Common myeloid progenitor, CD34-positive (primary cell): Measurements from ENCODE around the gene GOLIM4.

Experiments
- CTCF ChIA-PET: fragments of 350-600 bp; sonication (Branson Sonifier 250); formaldehyde crosslinking; loops from one replicate; lab custom pipeline; 2021; ENCODE audit warnings: antibody characterized with exemption; lab: Charles Lee
- POLR2A ChIA-PET: fragments of 350-600 bp; sonication (Branson Sonifier 250); formaldehyde crosslinking; loops from one replicate; lab custom pipeline; 2021; ENCODE audit warnings: antibody characterized with exemption; lab: Charles Lee
- DNase-seq, 3 donors: peaks; one replicate each; pipeline versions ENCODE4 v3.0.0 to v3.0.0-alpha.2; 2013
- H3K27ac ChIP-seq, 2 experiments: 1 replicate in 1 of 2; 2 replicates in 1 of 2; pipeline ENCODE4 v1.7.0; 2013; ENCODE audit warnings: inconsistent platforms in 2 of 2, low read length in 2 of 2, mild to moderate bottlenecking in 2 of 2, low read depth in 1 of 2, moderate library complexity in 1 of 2; ENCODE audit not compliant: severe bottlenecking in 2 of 2, insufficient read depth in 1 of 2, poor library complexity in 1 of 2
- H3K27me3 ChIP-seq, 5 experiments: replicated peaks in 2 of 5; 1 replicate in 3 of 5; 2 replicates in 2 of 5; pipeline versions ENCODE4 v1.6.1 to v1.7.0; 2013; ENCODE audit warnings: low read length in 4 of 5, mild to moderate bottlenecking in 2 of 5, moderate library complexity in 2 of 5, inconsistent platforms in 1 of 5; ENCODE audit not compliant: insufficient read depth in 5 of 5, control insufficient read depth in 4 of 5
- H3K36me3 ChIP-seq, 4 experiments: 1 replicate in 2 of 4; 2 replicates in 2 of 4; pipeline versions ENCODE4 v1.6.1 to v1.7.0; 2013; ENCODE audit warnings: low read length in 3 of 4, control low read depth in 1 of 4, mild to moderate bottlenecking in 1 of 4; ENCODE audit not compliant: control insufficient read depth in 4 of 4, insufficient read depth in 4 of 4
- H3K4me1 ChIP-seq, 4 experiments: 1 replicate in 3 of 4; 2 replicates in 1 of 4; pipeline versions ENCODE4 v1.6.1 to v1.7.1; 2013; ENCODE audit warnings: low read length in 3 of 4, mild to moderate bottlenecking in 3 of 4, control low read depth in 1 of 4, inconsistent platforms in 1 of 4, moderate library complexity in 1 of 4; ENCODE audit not compliant: control insufficient read depth in 4 of 4, insufficient read depth in 4 of 4; ENCODE audit errors: control extremely low read depth in 1 of 4
- H3K4me3 ChIP-seq, 7 experiments: 1 replicate in 4 of 7; 2 replicates in 3 of 7; pipeline versions ENCODE4 v1.5.1 to v1.7.0; 2013; ENCODE audit warnings: mild to moderate bottlenecking in 7 of 7, low read length in 6 of 7, moderate library complexity in 6 of 7, inconsistent platforms in 2 of 7, low read depth in 2 of 7, control low read depth in 1 of 7; ENCODE audit not compliant: insufficient read depth in 4 of 7, control insufficient read depth in 1 of 7; ENCODE audit errors: extremely low read depth in 1 of 7
- H3K9me3 ChIP-seq, 5 experiments: 1 replicate in 4 of 5; 2 replicates in 1 of 5; pipeline versions ENCODE4 v1.6.1 to v1.7.1; 2013; ENCODE audit warnings: low read length in 4 of 5, mild to moderate bottlenecking in 2 of 5, inconsistent platforms in 1 of 5, low read depth in 1 of 5, moderate library complexity in 1 of 5; ENCODE audit not compliant: control insufficient read depth in 4 of 5, insufficient read depth in 2 of 5; ENCODE audit errors: control extremely low read depth in 1 of 5
- WGBS: methylation state at CpG from one replicate; pipeline ENCODE4 v1.1.5; 2013; ENCODE audit not compliant: insufficient coverage; 5-methylcytosine and 5-hydroxymethylcytosine counted together

Gene GOLIM4

GRCh38 chr3:168097381-168097780, 1.7 kb upstream of the GOLIM4 start:
- Histone ChIP-seq H3K4me1 (peaks cover 15 to 43% (median 31%) of the 10 kb centered on the region in 4 experiments), H3K4me3 (no peak overlapping the region), H3K36me3 (no peaks in the 10 kb centered on the region), H3K27ac (peak overlapping the region in 1 of 2 experiments; percentile 10), H3K27me3 (no peaks in the 10 kb centered on the region), H3K9me3 (no peaks in the 10 kb centered on the region)
- no peak for DNase-seq
- ChIA-PET CTCF (interaction anchor here (1.3 to 1.6 kb wide), 2 partner anchors 55 to 69 kb away, joined by 4 read pairs; no protein-coding TSS in a partner anchor), POLR2A (no interaction called here)

- Histone ChIP-seq H3K4me3 (peak overlapping the region; percentile 80 to 89 (median 84)), H3K27me3 (no peaks in the 10 kb centered on the region), H3K9me3 (no peaks in the 10 kb centered on the region), H3K36me3 (no peaks in the 10 kb centered on the region), H3K4me1 (peaks cover 15 to 52% (median 34%) of the 10 kb centered on the region in 4 experiments), H3K27ac (peak overlapping the region in 1 of 2 experiments; percentile 79)
- ChIA-PET POLR2A (interaction anchor here (0.6 kb wide), 1 partner anchor 44 kb away, joined by 3 read pairs; no protein-coding TSS in a partner anchor), CTCF (interaction anchor here (0.6 to 4.2 kb wide), 10 partner anchors 16 to 70 kb away, joined by 3 to 22 read pairs (median 6); no protein-coding TSS in a partner anchor)
- peak; percentile 86 to 98 (median 95) for DNase-seq
- 0% methylated on average over 8 of the region's 17 CpGs for WGBS
Observed at GRCh38 chr3:168096210-168096652, 507 bp upstream of the GOLIM4 start.

GRCh38 chr3:168094877-168095610, 680 bp downstream of the GOLIM4 start:
- DNase-seq: peak; percentile 67 to 87 (median 86)
- POLR2A ChIA-PET: interaction anchor here (1.3 kb wide), 1 partner anchor 14 kb away, joined by 4 read pairs; no protein-coding TSS in a partner anchor
- CTCF ChIA-PET: interaction anchor here (1.0 to 4.2 kb wide), 14 partner anchors 9 to 73 kb away, joined by 4 to 22 read pairs (median 6); no protein-coding TSS in a partner anchor
- Histone ChIP-seq H3K4me1 (peaks cover 15 to 58% (median 40%) of the 10 kb centered on the region in 4 experiments), H3K27ac (peak overlapping the region; percentile 40 to 79), H3K27me3 (no peaks in the 10 kb centered on the region), H3K36me3 (no peaks in the 10 kb centered on the region), H3K9me3 (no peaks in the 10 kb centered on the region), H3K4me3 (peak overlapping the region; percentile 80 to 89 (median 84))
- under 1% methylated on average over 58 of the region's 70 CpGs for WGBS

- Histone ChIP-seq H3K9me3 (no peaks in the 10 kb centered on the region), H3K4me1 (peaks cover 15 to 60% (median 42%) of the 10 kb centered on the region in 4 experiments), H3K27me3 (no peaks in the 10 kb centered on the region), H3K27ac (peak overlapping the region; percentile 25 to 79), H3K36me3 (no peaks in the 10 kb centered on the region), H3K4me3 (peak overlapping the region; percentile 80 to 89 (median 84))
- WGBS: 1% methylated on average over 8 of the region's 9 CpGs
- ChIA-PET POLR2A (interaction anchor here (1.3 kb wide), 1 partner anchor 14 kb away, joined by 4 read pairs; no protein-coding TSS in a partner anchor), CTCF (interaction anchor here (1.0 to 4.2 kb wide), 16 partner anchors 8 to 74 kb away, joined by 3 to 22 read pairs (median 4); no protein-coding TSS in a partner anchor)
- DNase-seq: peak in 1 of 3 donors; percentile 78
Observed at GRCh38 chr3:168094580-168094876, 1.2 kb downstream of the GOLIM4 start.

- H3K9me3 ChIP-seq: no peaks in the 10 kb centered on the region
- no peak for DNase-seq
- no peaks in the 10 kb centered on the region for H3K27me3 ChIP-seq
- H3K4me3 ChIP-seq: peak overlapping the region in 5 of 7 experiments; percentile 26 to 87 (median 84)
- 36% methylated on average over 1 of the region's 3 CpGs for WGBS
- H3K4me1 ChIP-seq: peaks cover 15 to 65% (median 42%) of the 10 kb centered on the region in 4 experiments
- ChIA-PET POLR2A (interaction anchor here (1.3 kb wide), 1 partner anchor 13 kb away, joined by 4 read pairs; no protein-coding TSS in a partner anchor), CTCF (interaction anchor here (1.0 to 4.2 kb wide), 14 partner anchors 9 to 75 kb away, joined by 3 to 22 read pairs (median 5); no protein-coding TSS in a partner anchor)
- H3K27ac ChIP-seq: peak overlapping the region in 1 of 2 experiments; percentile 79
- H3K36me3 ChIP-seq: no peaks in the 10 kb centered on the region
Observed at GRCh38 chr3:168093790-168094189, 1.9 kb downstream of the GOLIM4 start.

- Histone ChIP-seq H3K4me3 (peak overlapping the region in 5 of 7 experiments; percentile 23 to 87 (median 84)), H3K9me3 (no peaks in the 10 kb centered on the region), H3K4me1 (peaks cover 15 to 71% (median 46%) of the 10 kb centered on the region in 4 experiments), H3K36me3 (no peaks in the 10 kb centered on the region), H3K27ac (peak overlapping the region in 1 of 2 experiments; percentile 79), H3K27me3 (no peaks in the 10 kb centered on the region)
- WGBS: no CpG with 5 or more reads among the region's 2 CpGs
- ChIA-PET POLR2A (no interaction called here), CTCF (interaction anchor here (1.0 to 4.2 kb wide), 11 partner anchors 8 to 73 kb away, joined by 3 to 22 read pairs (median 8); no protein-coding TSS in a partner anchor)
- DNase-seq: no peak
Observed at GRCh38 chr3:168093229-168093628, 2.5 kb downstream of the GOLIM4 start.
